ENCODE data around the gene METTL6. TPM values are rescaled to one million over a fixed set of nuclear protein-coding genes. Genes with fewer than 3 reads are reported as not detected.

The METTL6 gene
- total RNA-seq, 1 donor from 2014 or later: 20.1 TPM

- no peaks in the 10 kb centered on the region for H3K27me3 Mint-ChIP-seq
- H3K4me1 Mint-ChIP-seq (ENCODE audit: unreplicated experiment): no peaks in the 10 kb centered on the region
- no peak overlapping the region for H3K4me3 Mint-ChIP-seq
- no peak for DNase-seq (ENCODE audit: extremely low spot score, unreplicated experiment)
- no peak overlapping the region for H3K27ac Mint-ChIP-seq
- TF ChIP-seq, protein P1, sequence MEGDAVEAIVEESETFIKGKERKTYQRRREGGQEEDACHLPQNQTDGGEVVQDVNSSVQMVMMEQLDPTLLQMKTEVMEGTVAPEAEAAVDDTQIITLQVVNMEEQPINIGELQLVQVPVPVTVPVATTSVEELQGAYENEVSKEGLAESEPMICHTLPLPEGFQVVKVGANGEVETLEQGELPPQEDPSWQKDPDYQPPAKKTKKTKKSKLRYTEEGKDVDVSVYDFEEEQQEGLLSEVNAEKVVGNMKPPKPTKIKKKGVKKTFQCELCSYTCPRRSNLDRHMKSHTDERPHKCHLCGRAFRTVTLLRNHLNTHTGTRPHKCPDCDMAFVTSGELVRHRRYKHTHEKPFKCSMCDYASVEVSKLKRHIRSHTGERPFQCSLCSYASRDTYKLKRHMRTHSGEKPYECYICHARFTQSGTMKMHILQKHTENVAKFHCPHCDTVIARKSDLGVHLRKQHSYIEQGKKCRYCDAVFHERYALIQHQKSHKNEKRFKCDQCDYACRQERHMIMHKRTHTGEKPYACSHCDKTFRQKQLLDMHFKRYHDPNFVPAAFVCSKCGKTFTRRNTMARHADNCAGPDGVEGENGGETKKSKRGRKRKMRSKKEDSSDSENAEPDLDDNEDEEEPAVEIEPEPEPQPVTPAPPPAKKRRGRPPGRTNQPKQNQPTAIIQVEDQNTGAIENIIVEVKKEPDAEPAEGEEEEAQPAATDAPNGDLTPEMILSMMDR (conservative IDR thresholded peaks at IDR 0.05): no peak
- H3K36me3 Mint-ChIP-seq: peaks cover 15% of the 10 kb centered on the region
- H3K9me3 Mint-ChIP-seq: no peaks in the 10 kb centered on the region
Measured at GRCh38 chr3:15409239-15409638, 18.1 kb downstream of the METTL6 start.

GRCh38 chr3:15405448-15406050 lies 21.8 kb downstream of the METTL6 start:
- no peak for DNase-seq (ENCODE audit: extremely low spot score, unreplicated experiment)
- no peaks in the 10 kb centered on the region for H3K9me3 Mint-ChIP-seq
- H3K27me3 Mint-ChIP-seq: no peaks in the 10 kb centered on the region
- H3K4me3 Mint-ChIP-seq: no peak overlapping the region
- TF ChIP-seq, protein P1 (conservative IDR thresholded peaks at IDR 0.05): peak; percentile 80
- H3K27ac Mint-ChIP-seq: no peak overlapping the region
- H3K4me1 Mint-ChIP-seq (ENCODE audit: unreplicated experiment): no peaks in the 10 kb centered on the region
- H3K36me3 Mint-ChIP-seq: peaks cover 10% of the 10 kb centered on the region

DNA sequence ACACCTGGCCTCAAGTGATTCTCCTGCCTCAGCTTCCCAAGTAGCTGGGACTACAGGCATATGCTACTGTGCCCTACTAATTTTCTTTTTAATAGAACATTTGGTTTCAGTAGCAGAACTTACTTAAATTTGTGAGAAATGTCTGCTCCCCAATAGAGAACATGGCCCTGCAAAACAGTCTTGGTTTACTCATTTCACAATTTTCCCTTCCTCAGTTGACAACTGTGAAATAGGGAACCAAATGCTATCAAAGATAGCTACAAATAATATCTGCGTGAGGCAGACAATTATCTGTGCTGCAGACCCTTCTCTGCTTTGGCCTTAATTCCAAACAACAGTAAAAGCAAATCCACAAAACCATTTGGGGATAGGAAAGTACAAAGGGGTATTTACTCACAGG lies 22.6 kb downstream of the METTL6 start:
- Mint-ChIP-seq H3K27me3 (no peaks in the 10 kb centered on the region), H3K4me3 (no peak overlapping the region), H3K36me3 (peaks cover 10% of the 10 kb centered on the region), H3K9me3 (no peaks in the 10 kb centered on the region), H3K27ac (no peak overlapping the region), H3K4me1 (ENCODE audit: unreplicated experiment) (no peaks in the 10 kb centered on the region)
- no peak for DNase-seq (ENCODE audit: extremely low spot score, unreplicated experiment)
- TF ChIP-seq, protein P1 (conservative IDR thresholded peaks at IDR 0.05): no peak

- H3K27ac Mint-ChIP-seq: no peak overlapping the region
- no peak for DNase-seq (ENCODE audit: extremely low spot score, unreplicated experiment)
- TF ChIP-seq, protein P1 (conservative IDR thresholded peaks at IDR 0.05): no peak
- peaks cover 7% of the 10 kb centered on the region for H3K36me3 Mint-ChIP-seq
- no peaks in the 10 kb centered on the region for H3K4me1 Mint-ChIP-seq (ENCODE audit: unreplicated experiment)
- no peaks in the 10 kb centered on the region for H3K27me3 Mint-ChIP-seq
- H3K9me3 Mint-ChIP-seq: no peaks in the 10 kb centered on the region
- H3K4me3 Mint-ChIP-seq: no peak overlapping the region
Measured at GRCh38 chr3:15403965-15404364, 23.4 kb downstream of the METTL6 start.

- Mint-ChIP-seq H3K36me3 (peaks cover 7% of the 10 kb centered on the region), H3K27ac (no peak overlapping the region), H3K4me3 (no peak overlapping the region), H3K4me1 (ENCODE audit: unreplicated experiment) (no peaks in the 10 kb centered on the region), H3K27me3 (no peaks in the 10 kb centered on the region), H3K9me3 (no peaks in the 10 kb centered on the region)
- TF ChIP-seq, protein P1 (conservative IDR thresholded peaks at IDR 0.05): no peak
- no peak for DNase-seq (ENCODE audit: extremely low spot score, unreplicated experiment)
Measured at GRCh38 chr3:15403495-15403894, 23.8 kb downstream of the METTL6 start.

- TF ChIP-seq, protein P1 (conservative IDR thresholded peaks at IDR 0.05): no peak
- Mint-ChIP-seq H3K4me1 (ENCODE audit: unreplicated experiment) (no peaks in the 10 kb centered on the region), H3K9me3 (no peaks in the 10 kb centered on the region), H3K4me3 (no peak overlapping the region), H3K27ac (no peak overlapping the region), H3K27me3 (no peaks in the 10 kb centered on the region), H3K36me3 (no peaks in the 10 kb centered on the region)
- no peak for DNase-seq (ENCODE audit: extremely low spot score, unreplicated experiment)
Measured at GRCh38 chr3:15401936-15402335, 25.4 kb downstream of the METTL6 start.
